ENCODE data around the gene ME1. TPM values are rescaled to one million over a fixed set of nuclear protein-coding genes. Genes with fewer than 3 reads are reported as not detected.

Gene ME1
- total RNA-seq, 5 donors from 2014 or later (not counting 1 experiment from before 2014, with no cell fraction given): 0.10 to 1.0 (median 0.88) TPM

- no peak overlapping the region for H3K27ac Mint-ChIP-seq
- Histone ChIP-seq H3K4me3 (ENCODE audit: control insufficient read depth in 1 of 2, extremely low read depth in 1 of 2, low read length in 1 of 2) (no peak overlapping the region), H3K27ac (ENCODE audit: low read length) (no peak overlapping the region), H3K9me3 (no peaks in the 10 kb centered on the region), H3K4me1 (ENCODE audit: control insufficient read depth in 1 of 2, extremely low read depth in 1 of 2, insufficient read depth in 2 of 2, low read length in 2 of 2) (no peaks in the 10 kb centered on the region), H3K36me3 (ENCODE audit: control insufficient read depth in 2 of 2, extremely low read depth in 1 of 2, insufficient read depth in 1 of 2, low read length in 1 of 2) (no peaks in the 10 kb centered on the region), H3K27me3 (replicated peaks in 1 of 2; ENCODE audit: control insufficient read depth in 2 of 2, extremely low read depth in 1 of 2, insufficient read depth in 2 of 2, low read length in 1 of 2) (no peaks in the 10 kb centered on the region)
- H3K4me1 Mint-ChIP-seq: no peaks in the 10 kb centered on the region
- POLR2A ChIA-PET: no interaction called here
- no peaks in the 10 kb centered on the region for H3K9me3 Mint-ChIP-seq
- DNase-seq: no peak
- CTCF ChIA-PET: interaction anchor here (0.8 to 3.5 kb wide), 9 partner anchors 9 to 297 kb away, joined by 3 to 52 read pairs (median 4); partner anchors contain the start of genes DOP1A (in 2 of the 2) and UBE3D (in 2 of the 2)
- no peak overlapping the region for H3K4me3 Mint-ChIP-seq
- ATAC-seq (replicated peaks in 1 of 4): no peak
- peaks cover 6 to 9% of the 10 kb centered on the region in 2 donors for H3K27me3 Mint-ChIP-seq
- no peaks in the 10 kb centered on the region for H3K36me3 Mint-ChIP-seq
Observed at GRCh38 chr6:83216806-83217205, 214.0 kb downstream of the ME1 start.

GRCh38 chr6:83215131-83216047 is 215.5 kb downstream of the ME1 start:
- DNase-seq (peak in 34 of 35 experiments; percentile 7 to 72 (median 37)), ATAC-seq (replicated peaks in 1 of 4) (peak; percentile 85 to 98 (median 89))
- no peak overlapping the region for H3K4me3 ChIP-seq (ENCODE audit: control insufficient read depth in 1 of 2, extremely low read depth in 1 of 2, low read length in 1 of 2)
- H3K27me3 Mint-ChIP-seq: peaks cover 11 to 17% of the 10 kb centered on the region in 2 donors
- H3K36me3 Mint-ChIP-seq: no peaks in the 10 kb centered on the region
- H3K9me3 Mint-ChIP-seq: no peaks in the 10 kb centered on the region
- H3K36me3 ChIP-seq (ENCODE audit: control insufficient read depth in 2 of 2, extremely low read depth in 1 of 2, insufficient read depth in 1 of 2, low read length in 1 of 2): no peaks in the 10 kb centered on the region
- peaks cover 0 to 3% of the 10 kb centered on the region in 2 experiments for H3K27me3 ChIP-seq (replicated peaks in 1 of 2; ENCODE audit: control insufficient read depth in 2 of 2, extremely low read depth in 1 of 2, insufficient read depth in 2 of 2, low read length in 1 of 2)
- no peak overlapping the region for H3K27ac ChIP-seq (ENCODE audit: low read length)
- no peak overlapping the region for H3K27ac Mint-ChIP-seq
- H3K4me1 ChIP-seq (ENCODE audit: control insufficient read depth in 1 of 2, extremely low read depth in 1 of 2, insufficient read depth in 2 of 2, low read length in 2 of 2): no peaks in the 10 kb centered on the region
- no peaks in the 10 kb centered on the region for H3K9me3 ChIP-seq
- H3K4me1 Mint-ChIP-seq: no peaks in the 10 kb centered on the region
- WGBS (ENCODE audit: insufficient coverage): 22% methylated on average over 3 of the region's 7 CpGs
- POLR2A ChIA-PET: interaction anchor here in 1 of 2 donors (0.9 kb wide), 1 partner anchor 149 kb away, joined by 3 read pairs; no protein-coding TSS in a partner anchor
- CTCF ChIA-PET: interaction anchor here (0.5 to 3.5 kb wide), 20 partner anchors 11 to 1013 kb away, joined by 3 to 52 read pairs (median 3); partner anchors contain the start of genes UBE3D (in 2 of the 2) and DOP1A (in 1 of the 2)
- no peak overlapping the region for H3K4me3 Mint-ChIP-seq

GRCh38 chr6:83202031-83202430 is 228.8 kb downstream of the ME1 start:
- CTCF ChIA-PET: no interaction called here
- WGBS (ENCODE audit: insufficient coverage): no CpG with 5 or more reads among the region's 4 CpGs
- H3K9me3 Mint-ChIP-seq: no peaks in the 10 kb centered on the region
- no peaks in the 10 kb centered on the region for H3K4me1 ChIP-seq (ENCODE audit: control insufficient read depth in 1 of 2, extremely low read depth in 1 of 2, insufficient read depth in 2 of 2, low read length in 2 of 2)
- no peaks in the 10 kb centered on the region for H3K36me3 ChIP-seq (ENCODE audit: control insufficient read depth in 2 of 2, extremely low read depth in 1 of 2, insufficient read depth in 1 of 2, low read length in 1 of 2)
- H3K4me3 Mint-ChIP-seq: no peak overlapping the region
- no peak for ATAC-seq (replicated peaks in 1 of 4)
- no peak overlapping the region for H3K27ac Mint-ChIP-seq
- peaks cover 0 to 3% (median 0%) of the 10 kb centered on the region in 3 donors for H3K4me1 Mint-ChIP-seq
- no peak overlapping the region for H3K4me3 ChIP-seq (ENCODE audit: control insufficient read depth in 1 of 2, extremely low read depth in 1 of 2, low read length in 1 of 2)
- H3K36me3 Mint-ChIP-seq: no peaks in the 10 kb centered on the region
- H3K9me3 ChIP-seq: no peaks in the 10 kb centered on the region
- DNase-seq: no peak
- H3K27me3 ChIP-seq (replicated peaks in 1 of 2; ENCODE audit: control insufficient read depth in 2 of 2, extremely low read depth in 1 of 2, insufficient read depth in 2 of 2, low read length in 1 of 2): no peaks in the 10 kb centered on the region
- POLR2A ChIA-PET: no interaction called here
- peaks cover 3 to 9% of the 10 kb centered on the region in 2 donors for H3K27me3 Mint-ChIP-seq
- H3K27ac ChIP-seq (ENCODE audit: low read length): no peak overlapping the region

GRCh38 chr6:83199863-83200225 is 231.0 kb downstream of the ME1 start:
- CTCF ChIA-PET: no interaction called here
- POLR2A ChIA-PET: no interaction called here

GRCh38 chr6:83199173-83199862 is 231.5 kb downstream of the ME1 start:
- Mint-ChIP-seq H3K4me3 (no peak overlapping the region), H3K27ac (no peak overlapping the region), H3K9me3 (no peaks in the 10 kb centered on the region), H3K4me1 (peaks cover 9 to 21% (median 15%) of the 10 kb centered on the region in 3 donors), H3K36me3 (no peaks in the 10 kb centered on the region), H3K27me3 (no peaks in the 10 kb centered on the region)
- no CpG with 5 or more reads among the region's 5 CpGs for WGBS (ENCODE audit: insufficient coverage)
- H3K4me3 ChIP-seq (ENCODE audit: control insufficient read depth in 1 of 2, extremely low read depth in 1 of 2, low read length in 1 of 2): no peak overlapping the region
- H3K36me3 ChIP-seq (ENCODE audit: control insufficient read depth in 2 of 2, extremely low read depth in 1 of 2, insufficient read depth in 1 of 2, low read length in 1 of 2): no peaks in the 10 kb centered on the region
- peaks cover under 1 to 2% of the 10 kb centered on the region in 2 experiments for H3K4me1 ChIP-seq (ENCODE audit: control insufficient read depth in 1 of 2, extremely low read depth in 1 of 2, insufficient read depth in 2 of 2, low read length in 2 of 2)
- no peak overlapping the region for H3K27ac ChIP-seq (ENCODE audit: low read length)
- DNase-seq (no peak), ATAC-seq (replicated peaks in 1 of 4) (peak in 1 of 4 experiments; percentile 23)
- no peaks in the 10 kb centered on the region for H3K9me3 ChIP-seq
- H3K27me3 ChIP-seq (replicated peaks in 1 of 2; ENCODE audit: control insufficient read depth in 2 of 2, extremely low read depth in 1 of 2, insufficient read depth in 2 of 2, low read length in 1 of 2): no peaks in the 10 kb centered on the region
- ChIA-PET CTCF (no interaction called here), POLR2A (no interaction called here)

More at GRCh38 chr6:83199863-83200225, 231.0 kb downstream of the ME1 start:
- ATAC-seq (replicated peaks in 1 of 4): no peak
- H3K36me3 Mint-ChIP-seq: no peaks in the 10 kb centered on the region
- peaks cover 4 to 17% (median 10%) of the 10 kb centered on the region in 3 donors for H3K4me1 Mint-ChIP-seq
- WGBS (ENCODE audit: insufficient coverage): 80% methylated on average over 1 of the region's 2 CpGs
- H3K27ac ChIP-seq (ENCODE audit: low read length): no peak overlapping the region
- H3K27me3 ChIP-seq (replicated peaks in 1 of 2; ENCODE audit: control insufficient read depth in 2 of 2, extremely low read depth in 1 of 2, insufficient read depth in 2 of 2, low read length in 1 of 2): no peaks in the 10 kb centered on the region
- no peaks in the 10 kb centered on the region for H3K9me3 ChIP-seq
- no peak for DNase-seq
- no peak overlapping the region for H3K27ac Mint-ChIP-seq
- H3K27me3 Mint-ChIP-seq: no peaks in the 10 kb centered on the region
- no peak overlapping the region for H3K4me3 Mint-ChIP-seq
- H3K4me3 ChIP-seq (ENCODE audit: control insufficient read depth in 1 of 2, extremely low read depth in 1 of 2, low read length in 1 of 2): no peak overlapping the region
- no peaks in the 10 kb centered on the region for H3K9me3 Mint-ChIP-seq
- H3K36me3 ChIP-seq (ENCODE audit: control insufficient read depth in 2 of 2, extremely low read depth in 1 of 2, insufficient read depth in 1 of 2, low read length in 1 of 2): no peaks in the 10 kb centered on the region
- no peaks in the 10 kb centered on the region for H3K4me1 ChIP-seq (ENCODE audit: control insufficient read depth in 1 of 2, extremely low read depth in 1 of 2, insufficient read depth in 2 of 2, low read length in 2 of 2)

GRCh38 chr6:83198486-83199172 is 232.2 kb downstream of the ME1 start:
- H3K4me3 Mint-ChIP-seq: no peak overlapping the region
- Histone ChIP-seq H3K27me3 (replicated peaks in 1 of 2; ENCODE audit: control insufficient read depth in 2 of 2, extremely low read depth in 1 of 2, insufficient read depth in 2 of 2, low read length in 1 of 2) (no peaks in the 10 kb centered on the region), H3K4me3 (ENCODE audit: control insufficient read depth in 1 of 2, extremely low read depth in 1 of 2, low read length in 1 of 2) (no peak overlapping the region), H3K36me3 (ENCODE audit: control insufficient read depth in 2 of 2, extremely low read depth in 1 of 2, insufficient read depth in 1 of 2, low read length in 1 of 2) (no peaks in the 10 kb centered on the region), H3K9me3 (no peaks in the 10 kb centered on the region), H3K4me1 (ENCODE audit: control insufficient read depth in 1 of 2, extremely low read depth in 1 of 2, insufficient read depth in 2 of 2, low read length in 2 of 2) (peaks cover 2 to 8% of the 10 kb centered on the region in 2 experiments), H3K27ac (ENCODE audit: low read length) (no peak overlapping the region)
- H3K36me3 Mint-ChIP-seq: no peaks in the 10 kb centered on the region
- no peaks in the 10 kb centered on the region for H3K9me3 Mint-ChIP-seq
- WGBS (ENCODE audit: insufficient coverage): no CpG with 5 or more reads among the region's 4 CpGs
- ChIA-PET POLR2A (interaction anchor here in 1 of 2 donors (0.6 kb wide), 1 partner anchor 21 kb away, joined by 4 read pairs; no protein-coding TSS in a partner anchor), CTCF (interaction anchor here in 1 of 2 donors (0.7 to 1.4 kb wide), 3 partner anchors 23 to 133 kb away, joined by 3 to 4 read pairs (median 4); partner anchors contain the start of gene UBE3D)
- no peak overlapping the region for H3K27ac Mint-ChIP-seq
- no peaks in the 10 kb centered on the region for H3K27me3 Mint-ChIP-seq
- H3K4me1 Mint-ChIP-seq: peaks cover 15 to 26% (median 18%) of the 10 kb centered on the region in 3 donors
- ATAC-seq (replicated peaks in 1 of 4): no peak
- DNase-seq: no peak

Data from T-cell (primary cell).